ENCODE measurements around the gene PCCA.

PCCA gene

DNA sequence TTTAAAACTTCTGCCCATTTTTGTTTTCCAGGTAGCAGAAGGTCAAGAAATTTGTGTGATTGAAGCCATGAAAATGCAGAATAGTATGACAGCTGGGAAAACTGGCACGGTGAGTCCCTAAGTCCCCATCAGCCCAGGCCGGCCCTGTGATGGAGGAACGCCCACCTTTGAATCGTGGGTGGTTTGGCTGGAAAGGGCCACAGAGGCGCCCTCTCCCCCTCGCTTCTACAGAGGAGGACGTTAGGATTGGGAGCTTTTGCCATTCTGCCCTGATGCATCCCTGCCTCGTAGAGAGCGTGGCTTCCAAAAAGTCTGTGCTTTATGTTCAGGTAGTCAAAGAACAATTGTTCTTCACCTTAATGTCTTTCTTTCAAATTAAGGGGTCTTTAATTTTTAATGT, 438.8 kb downstream of the PCCA start:
- Mint-ChIP-seq H3K4me3 (no peak overlapping the region), H3K27ac (no peak overlapping the region), H3K4me1 (peaks cover 3% of the 10 kb centered on the region), H3K36me3 (peaks cover 3% of the 10 kb centered on the region), H3K27me3 (no peaks in the 10 kb centered on the region), H3K9me3 (no peaks in the 10 kb centered on the region)

DNA sequence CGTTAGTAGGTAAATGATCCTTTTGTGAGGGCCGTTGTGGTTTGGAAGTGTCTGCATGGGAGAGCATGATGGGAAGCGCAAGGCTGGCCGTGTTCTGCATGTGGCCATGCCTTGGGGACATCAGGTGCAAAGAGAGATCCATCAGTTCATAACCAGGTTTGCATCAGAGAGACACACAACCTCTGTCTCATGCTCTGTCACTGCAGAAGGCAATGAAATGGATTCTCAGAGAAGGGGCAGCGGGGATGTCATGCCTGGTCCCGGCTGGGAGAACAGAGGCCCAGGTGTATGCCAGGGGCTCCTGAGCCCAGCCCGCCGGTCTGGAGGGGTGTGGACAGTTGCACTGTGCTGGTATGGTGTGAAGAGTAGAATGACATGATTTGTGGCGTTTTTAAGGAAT, 439.5 kb downstream of the PCCA start:
- Mint-ChIP-seq H3K4me1 (no peaks in the 10 kb centered on the region), H3K4me3 (no peak overlapping the region), H3K36me3 (peaks cover 3% of the 10 kb centered on the region), H3K9me3 (no peaks in the 10 kb centered on the region), H3K27ac (no peak overlapping the region), H3K27me3 (no peaks in the 10 kb centered on the region)

DNA sequence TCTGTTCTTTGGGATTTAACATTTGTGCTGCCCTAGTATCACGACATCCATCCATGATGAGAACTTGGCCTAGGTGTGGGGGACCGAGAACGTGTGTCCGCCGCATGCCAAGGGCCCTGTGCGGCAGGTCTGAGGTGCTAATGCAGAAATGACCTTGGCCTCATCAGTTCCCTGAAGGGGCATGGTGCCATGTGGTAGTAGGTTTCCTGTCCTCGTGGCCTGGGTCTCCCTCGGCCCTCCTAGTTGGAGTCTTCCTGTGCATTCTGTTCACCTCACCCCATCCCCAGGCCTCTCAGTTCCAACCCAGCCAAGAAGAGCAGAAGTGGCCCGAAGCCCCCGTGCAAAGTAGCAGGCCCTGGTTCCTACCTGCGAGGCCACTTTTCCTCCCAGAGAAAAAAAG, 439.9 kb downstream of the PCCA start:
- Mint-ChIP-seq H3K27me3 (no peaks in the 10 kb centered on the region), H3K27ac (no peak overlapping the region), H3K4me3 (no peak overlapping the region), H3K36me3 (peaks cover 3% of the 10 kb centered on the region), H3K4me1 (no peaks in the 10 kb centered on the region), H3K9me3 (no peaks in the 10 kb centered on the region)

DNA sequence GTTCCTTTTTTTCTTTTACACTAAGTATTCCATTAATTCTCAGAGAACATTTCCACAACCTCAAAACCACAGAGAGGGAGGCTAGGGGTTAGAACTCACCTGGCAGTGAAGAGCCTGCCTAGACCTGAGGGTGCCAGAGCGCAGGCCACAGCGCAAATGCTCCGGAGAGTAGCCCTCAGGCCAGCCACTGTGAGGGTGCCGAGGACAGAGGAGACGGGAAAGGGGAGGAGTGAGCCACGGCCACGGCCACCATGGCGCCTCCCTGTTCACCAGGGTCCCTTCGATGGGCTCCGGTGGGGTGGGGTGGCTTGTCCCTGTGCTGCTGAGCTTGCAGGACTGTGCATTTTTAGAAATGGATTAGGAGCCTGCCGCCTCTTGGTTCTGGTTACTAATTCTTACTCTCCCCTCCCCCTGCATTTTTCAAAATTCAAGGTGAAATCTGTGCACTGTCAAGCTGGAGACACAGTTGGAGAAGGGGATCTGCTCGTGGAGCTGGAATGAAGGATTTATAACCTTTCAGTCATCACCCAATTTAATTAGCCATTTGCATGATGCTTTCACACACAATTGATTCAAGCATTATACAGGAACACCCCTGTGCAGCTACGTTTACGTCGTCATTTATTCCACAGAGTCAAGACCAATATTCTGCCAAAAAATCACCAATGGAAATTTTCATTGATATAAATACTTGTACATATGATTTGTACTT, 440.9 kb downstream of the PCCA start:
- Mint-ChIP-seq H3K4me1 (no peaks in the 10 kb centered on the region), H3K27me3 (no peaks in the 10 kb centered on the region), H3K9me3 (no peaks in the 10 kb centered on the region), H3K27ac (no peak overlapping the region), H3K4me3 (no peak overlapping the region), H3K36me3 (peaks cover 5% of the 10 kb centered on the region)

DNA sequence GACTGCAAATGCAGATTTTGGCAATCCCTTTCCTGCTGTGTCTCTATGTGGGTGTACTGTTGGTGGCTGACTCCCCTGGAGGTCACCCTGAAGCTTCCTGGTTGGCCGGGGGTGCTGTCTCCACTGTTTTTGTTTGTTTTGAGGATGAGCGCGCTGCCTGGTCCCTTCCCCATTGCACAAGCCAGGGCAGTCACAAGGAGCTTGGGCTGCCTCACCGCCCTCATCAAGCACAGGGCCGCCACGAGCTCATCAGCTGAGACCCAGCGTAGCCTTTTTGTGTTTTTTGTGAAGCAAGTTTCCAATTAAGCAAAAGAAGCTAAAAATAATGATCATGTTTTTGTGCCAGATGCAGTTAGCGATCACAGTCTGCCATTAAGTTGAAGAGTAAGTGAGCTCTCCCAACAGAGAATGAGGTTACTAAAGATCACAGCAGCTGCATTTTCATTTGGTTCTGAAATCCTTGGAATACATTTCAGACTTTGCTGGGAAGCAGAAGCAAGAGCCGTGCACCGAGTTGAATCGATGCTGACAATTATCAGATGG, 441.8 kb downstream of the PCCA start:
- H3K27ac Mint-ChIP-seq: no peak overlapping the region
- H3K36me3 Mint-ChIP-seq: peaks cover 5% of the 10 kb centered on the region
- no peaks in the 10 kb centered on the region for H3K9me3 Mint-ChIP-seq
- H3K4me1 Mint-ChIP-seq: no peaks in the 10 kb centered on the region
- H3K4me3 Mint-ChIP-seq: no peak overlapping the region
- H3K27me3 Mint-ChIP-seq: no peaks in the 10 kb centered on the region

DNA sequence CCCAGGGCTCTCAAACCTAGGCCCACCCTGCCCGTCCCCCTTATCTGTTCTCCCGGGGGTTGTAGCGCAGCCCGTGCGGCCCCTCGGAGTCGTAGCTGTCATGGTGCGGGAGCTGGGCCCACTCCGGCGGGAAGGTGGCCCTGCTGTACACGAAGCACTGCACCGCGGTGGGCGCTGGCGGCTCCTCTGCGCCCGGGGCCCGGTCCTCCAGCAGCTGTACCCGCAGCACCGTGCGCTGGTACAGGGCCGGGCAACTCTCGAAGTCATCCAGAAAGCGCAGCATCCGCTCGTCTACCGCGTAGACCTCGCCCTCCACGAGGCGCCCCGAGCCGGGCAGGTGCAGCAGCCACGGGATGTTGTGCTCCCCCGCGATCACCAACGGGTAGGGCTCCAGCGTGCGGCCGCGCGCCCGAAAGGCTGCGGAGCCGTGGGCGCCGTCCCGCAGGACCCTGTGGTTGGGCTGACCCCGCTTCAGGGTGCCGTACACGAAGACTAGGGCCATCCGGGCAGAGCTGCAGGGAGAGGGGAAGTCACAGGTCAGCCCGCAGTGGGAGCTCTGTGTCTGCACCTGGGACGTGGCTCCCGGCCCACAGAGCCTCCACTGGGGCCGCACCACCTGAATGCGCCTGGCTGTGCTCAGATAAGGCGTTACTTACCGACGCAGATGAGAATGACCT, 443.3 kb downstream of the PCCA start:
- Mint-ChIP-seq H3K36me3 (peaks cover 5% of the 10 kb centered on the region), H3K27ac (no peak overlapping the region), H3K4me1 (peaks cover 8% of the 10 kb centered on the region), H3K9me3 (no peaks in the 10 kb centered on the region), H3K27me3 (no peaks in the 10 kb centered on the region), H3K4me3 (no peak overlapping the region)

DNA sequence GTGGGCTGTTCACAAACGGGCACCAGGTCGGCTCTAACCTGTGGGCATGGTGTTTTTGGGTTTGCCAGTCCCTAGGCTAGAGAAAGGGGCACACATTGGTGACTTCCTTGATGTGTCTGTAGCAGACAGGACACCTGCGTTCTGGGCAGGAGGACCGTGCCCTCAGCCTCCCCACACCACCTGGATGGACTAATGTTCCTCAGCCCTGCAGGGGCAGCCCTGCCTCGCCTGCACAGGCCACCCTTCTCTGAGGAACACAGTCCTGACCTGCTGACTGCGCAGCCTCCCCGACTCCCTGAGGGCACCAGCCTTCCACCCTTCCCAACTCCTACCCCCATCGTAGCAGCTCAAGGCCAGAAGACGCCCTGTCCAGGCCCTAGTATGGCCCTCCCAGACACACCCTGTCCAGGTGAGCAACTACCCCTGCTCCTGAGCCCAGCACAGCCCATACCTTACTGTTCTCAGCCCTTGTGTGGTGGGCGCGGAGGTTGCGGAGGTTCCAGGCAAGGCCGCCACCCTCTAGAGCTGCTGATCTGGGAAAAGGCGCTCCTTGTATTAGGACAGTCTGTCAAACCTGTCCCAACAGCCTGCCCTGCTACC, 444.0 kb downstream of the PCCA start:
- peaks cover 15% of the 10 kb centered on the region for H3K4me1 Mint-ChIP-seq
- peaks cover 5% of the 10 kb centered on the region for H3K36me3 Mint-ChIP-seq
- no peak overlapping the region for H3K4me3 Mint-ChIP-seq
- no peak overlapping the region for H3K27ac Mint-ChIP-seq
- no peaks in the 10 kb centered on the region for H3K27me3 Mint-ChIP-seq
- H3K9me3 Mint-ChIP-seq: no peaks in the 10 kb centered on the region

DNA sequence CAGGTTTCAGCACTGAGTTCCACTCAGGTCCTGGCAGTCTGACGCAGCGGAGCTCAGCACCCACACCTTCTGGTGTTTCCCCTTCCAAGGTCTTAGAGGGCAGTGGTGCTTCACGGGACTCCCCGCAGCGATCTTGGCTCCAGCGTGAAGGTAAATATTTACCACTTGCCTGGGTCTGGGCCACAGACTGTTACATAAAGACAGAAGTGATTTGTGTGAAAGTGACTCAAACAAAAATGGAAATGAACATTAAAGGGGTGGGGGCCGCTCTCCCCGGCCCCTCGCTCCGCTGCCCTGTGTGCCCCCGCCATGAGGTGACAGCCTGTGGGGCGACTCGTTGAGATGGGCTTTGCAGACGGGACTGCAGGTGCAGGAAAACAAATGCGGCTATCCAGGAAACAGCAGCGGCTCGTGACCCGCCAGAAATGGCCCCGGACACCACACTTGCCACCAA, 444.7 kb downstream of the PCCA start:
- H3K27me3 Mint-ChIP-seq: no peaks in the 10 kb centered on the region
- peaks cover 21% of the 10 kb centered on the region for H3K4me1 Mint-ChIP-seq
- H3K27ac Mint-ChIP-seq: no peak overlapping the region
- peaks cover 5% of the 10 kb centered on the region for H3K36me3 Mint-ChIP-seq
- no peaks in the 10 kb centered on the region for H3K9me3 Mint-ChIP-seq
- no peak overlapping the region for H3K4me3 Mint-ChIP-seq

DNA sequence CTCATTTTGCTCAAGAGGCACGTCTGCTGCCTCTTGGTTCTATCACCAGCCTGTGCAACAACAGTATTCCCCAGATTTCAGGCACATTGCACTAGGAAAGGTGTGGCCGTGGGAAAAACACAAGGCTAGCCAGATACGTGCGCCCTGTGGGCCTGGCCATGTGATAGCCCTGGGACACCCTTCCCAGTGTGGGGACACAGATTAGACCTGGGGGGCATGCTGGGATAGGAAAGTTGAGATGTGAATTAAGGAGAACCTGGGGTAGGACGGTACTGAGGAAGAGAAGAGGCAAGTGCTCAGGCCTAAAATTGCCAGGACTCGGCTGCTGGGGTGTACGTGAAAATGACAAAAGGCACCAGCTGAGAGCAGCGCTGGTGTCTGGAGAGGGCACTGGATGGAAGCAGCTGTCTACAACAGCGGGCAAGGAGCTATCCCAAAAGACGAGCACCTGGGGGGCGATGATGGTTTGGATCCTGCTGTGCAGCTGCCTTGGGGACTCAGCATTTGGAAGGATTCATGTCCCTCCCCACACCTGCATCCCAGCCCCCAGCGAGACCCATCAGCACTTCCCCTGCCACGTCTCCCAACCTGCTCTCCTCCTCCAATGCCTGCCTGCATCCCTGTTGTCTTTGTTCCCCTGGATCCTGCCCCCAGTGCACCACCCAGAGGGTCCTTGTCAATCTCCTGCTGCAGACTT, 445.4 kb downstream of the PCCA start:
- H3K27me3 Mint-ChIP-seq: no peaks in the 10 kb centered on the region
- peaks cover 27% of the 10 kb centered on the region for H3K4me1 Mint-ChIP-seq
- H3K36me3 Mint-ChIP-seq: peaks cover 8% of the 10 kb centered on the region
- H3K27ac Mint-ChIP-seq: no peak overlapping the region
- no peaks in the 10 kb centered on the region for H3K9me3 Mint-ChIP-seq
- H3K4me3 Mint-ChIP-seq: no peak overlapping the region

DNA sequence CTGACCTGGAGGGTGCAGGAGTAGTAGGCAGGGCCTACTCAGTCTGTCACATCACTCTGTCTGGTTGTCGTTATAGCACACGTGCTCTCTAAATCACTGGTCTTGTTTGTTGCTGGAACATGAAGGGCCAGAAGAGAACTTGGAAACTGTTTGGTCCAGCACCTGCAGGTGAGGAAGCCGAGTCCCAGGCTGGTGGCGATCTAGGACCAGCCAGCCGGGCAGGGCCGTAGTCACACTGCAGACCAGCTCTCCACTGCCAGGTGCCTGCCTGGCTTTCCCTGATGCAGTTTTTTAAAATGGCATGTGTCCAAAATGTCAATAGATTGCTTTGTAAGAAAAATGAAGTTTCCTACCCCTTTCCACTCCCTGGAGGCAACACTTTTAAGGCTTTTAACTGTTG, 446.0 kb downstream of the PCCA start:
- Mint-ChIP-seq H3K27me3 (no peaks in the 10 kb centered on the region), H3K9me3 (no peaks in the 10 kb centered on the region), H3K4me1 (peaks cover 30% of the 10 kb centered on the region), H3K36me3 (peaks cover 8% of the 10 kb centered on the region), H3K4me3 (no peak overlapping the region), H3K27ac (no peak overlapping the region)

DNA sequence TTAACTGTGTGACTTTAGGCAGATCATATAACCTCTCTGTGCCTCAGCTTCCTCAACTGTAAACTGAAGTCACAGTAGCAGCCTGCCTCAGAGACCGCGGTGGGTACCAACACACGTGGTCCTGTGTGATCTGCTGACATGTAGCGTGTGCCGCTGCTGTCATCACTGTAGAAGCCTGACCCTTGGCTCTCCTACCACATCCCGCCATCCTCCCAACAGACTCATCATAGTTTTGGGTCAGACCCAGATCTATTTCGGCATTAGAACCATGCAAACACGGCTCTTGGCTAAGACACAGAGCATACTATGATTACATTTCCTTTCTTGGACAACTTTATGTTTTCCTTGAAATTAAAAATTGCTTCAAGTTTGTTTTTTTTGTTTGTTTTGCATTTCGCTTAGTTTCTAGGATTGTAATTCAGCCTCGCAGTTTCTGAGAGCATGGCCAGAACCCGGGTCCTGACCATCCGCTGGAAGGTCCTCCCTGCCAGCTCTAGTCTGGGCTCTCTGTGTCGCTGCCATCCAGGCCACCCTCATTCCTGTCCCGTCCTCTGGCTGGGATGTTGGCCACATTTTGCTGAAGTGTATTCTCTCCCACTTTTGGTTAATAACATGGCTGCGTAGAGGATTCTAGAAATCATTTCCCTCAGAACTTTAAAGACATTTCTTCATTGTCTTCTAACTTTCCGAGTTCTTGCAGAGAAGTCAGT, 446.7 kb downstream of the PCCA start:
- no peaks in the 10 kb centered on the region for H3K27me3 Mint-ChIP-seq
- H3K27ac Mint-ChIP-seq: no peak overlapping the region
- H3K4me1 Mint-ChIP-seq: peaks cover 35% of the 10 kb centered on the region
- H3K4me3 Mint-ChIP-seq: no peak overlapping the region
- no peaks in the 10 kb centered on the region for H3K9me3 Mint-ChIP-seq
- peaks cover 10% of the 10 kb centered on the region for H3K36me3 Mint-ChIP-seq

DNA sequence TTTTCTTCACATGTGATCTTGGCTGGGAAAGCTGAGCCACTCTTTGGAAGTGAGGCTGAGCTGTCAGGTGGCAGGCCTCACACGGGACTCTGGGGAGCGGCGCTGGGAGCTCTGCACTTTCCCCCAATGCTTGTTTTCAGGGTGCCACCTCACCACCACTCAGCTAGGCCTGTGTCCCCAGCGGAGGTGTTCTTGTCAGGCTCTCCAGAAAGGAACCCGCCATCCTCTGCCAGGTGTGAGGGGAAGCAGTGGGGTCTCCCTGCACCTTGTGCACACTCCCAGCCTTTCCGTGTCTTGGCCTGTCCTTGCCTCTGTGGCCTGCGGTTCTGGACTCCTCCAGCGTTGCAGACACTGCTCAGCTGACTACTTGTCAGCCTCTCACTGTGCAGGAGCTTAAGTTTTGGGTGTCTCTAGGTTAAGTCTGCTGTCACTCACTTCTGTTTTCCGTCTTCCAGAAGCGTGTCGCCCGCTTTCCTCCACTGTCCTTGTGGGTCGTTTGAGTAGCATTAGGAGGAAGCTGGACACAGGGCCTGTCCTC, 447.8 kb downstream of the PCCA start:
- H3K4me1 Mint-ChIP-seq: peaks cover 36% of the 10 kb centered on the region
- no peak overlapping the region for H3K27ac Mint-ChIP-seq
- peaks cover 9% of the 10 kb centered on the region for H3K36me3 Mint-ChIP-seq
- H3K4me3 Mint-ChIP-seq: no peak overlapping the region
- no peaks in the 10 kb centered on the region for H3K27me3 Mint-ChIP-seq
- H3K9me3 Mint-ChIP-seq: no peaks in the 10 kb centered on the region

DNA sequence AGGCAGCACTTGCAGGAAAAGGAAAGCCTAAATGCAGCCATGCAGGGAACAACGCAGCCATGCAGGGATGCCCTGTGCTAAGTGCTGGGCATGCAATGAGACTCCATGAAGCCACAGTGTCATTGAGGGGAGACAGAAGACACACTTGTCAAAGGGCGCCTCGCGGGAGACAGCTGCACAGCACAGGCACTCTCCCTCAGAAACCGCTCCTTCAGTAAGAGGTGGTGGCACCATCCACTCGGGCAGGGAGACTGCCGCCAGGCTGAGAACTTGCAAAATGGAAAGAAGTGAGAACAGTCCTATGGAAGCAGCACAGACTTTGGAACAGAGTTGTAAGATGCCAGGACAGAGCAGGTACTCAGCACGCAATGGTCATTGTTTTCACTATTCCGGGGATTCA, 448.6 kb downstream of the PCCA start:
- H3K27ac Mint-ChIP-seq: peak overlapping the region; percentile 68
- H3K27me3 Mint-ChIP-seq: no peaks in the 10 kb centered on the region
- peaks cover 41% of the 10 kb centered on the region for H3K4me1 Mint-ChIP-seq
- no peaks in the 10 kb centered on the region for H3K9me3 Mint-ChIP-seq
- H3K36me3 Mint-ChIP-seq: peaks cover 9% of the 10 kb centered on the region
- H3K4me3 Mint-ChIP-seq: no peak overlapping the region

DNA sequence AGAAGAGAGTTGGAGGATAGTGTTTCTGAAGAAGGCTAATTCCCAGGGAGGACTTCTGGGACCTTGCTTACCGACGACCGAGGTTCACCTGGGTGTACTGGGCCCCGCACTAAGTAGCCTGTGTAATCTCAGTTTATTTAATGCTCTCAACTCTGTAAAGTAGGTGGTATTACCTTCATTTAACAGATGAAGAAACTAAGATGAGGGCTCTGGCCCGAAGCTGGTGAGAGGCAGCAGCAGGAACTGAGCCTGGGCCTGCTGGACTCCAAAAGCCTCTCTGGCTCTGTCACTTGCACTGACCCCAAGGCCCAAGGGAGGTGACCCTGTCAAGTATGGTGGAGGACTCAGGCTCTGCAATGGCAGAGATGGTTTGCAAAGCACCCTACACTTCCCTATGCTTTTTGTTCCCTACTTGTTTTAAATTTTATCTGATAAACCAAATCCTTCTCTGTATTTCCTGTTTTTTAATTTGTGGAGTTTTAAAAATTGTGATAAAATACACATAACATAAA, 449.1 kb downstream of the PCCA start:
- H3K4me3 Mint-ChIP-seq: no peak overlapping the region
- H3K27ac Mint-ChIP-seq: no peak overlapping the region
- H3K4me1 Mint-ChIP-seq: peaks cover 46% of the 10 kb centered on the region
- peaks cover 9% of the 10 kb centered on the region for H3K36me3 Mint-ChIP-seq
- H3K9me3 Mint-ChIP-seq: no peaks in the 10 kb centered on the region
- H3K27me3 Mint-ChIP-seq: no peaks in the 10 kb centered on the region

DNA sequence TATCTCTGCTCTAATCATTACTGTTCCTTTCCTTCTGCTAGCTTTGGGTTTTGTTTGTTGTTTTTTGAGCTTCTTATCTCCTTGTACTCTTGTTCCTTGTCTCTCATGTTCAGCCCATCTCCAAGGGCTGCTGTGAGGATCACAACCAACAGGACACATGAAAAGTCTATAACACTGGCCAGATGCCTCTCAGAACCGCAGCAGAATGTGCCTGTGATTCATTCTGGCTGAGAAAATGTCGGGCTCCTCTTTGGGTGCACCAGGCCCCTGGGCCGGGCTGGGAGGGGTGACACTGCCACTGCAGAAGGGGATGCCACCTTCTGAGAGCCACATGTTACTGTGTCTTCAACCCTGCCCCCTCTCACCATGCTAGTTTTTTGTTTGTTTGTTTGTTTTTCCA, 451.7 kb downstream of the PCCA start:
- H3K36me3 Mint-ChIP-seq: peaks cover 7% of the 10 kb centered on the region
- no peak overlapping the region for H3K4me3 Mint-ChIP-seq
- H3K9me3 Mint-ChIP-seq: no peaks in the 10 kb centered on the region
- peaks cover 46% of the 10 kb centered on the region for H3K4me1 Mint-ChIP-seq
- H3K27ac Mint-ChIP-seq: no peak overlapping the region
- H3K27me3 Mint-ChIP-seq: no peaks in the 10 kb centered on the region

Measured in activated naive CD4-positive, alpha-beta T cell treated with anti-CD3 and anti-CD28 coated beads, Interleukin-2, amount 50 U/mL, for 24 hours (primary cell).